ENCODE measurements around the gene ADCY5.

The ADCY5 gene

GRCh38 chr3:123411340-123412040, 37.4 kb downstream of the ADCY5 start:
- peak in 2 of 56 donors; percentile 20 to 35 for DNase-seq

- DNase-seq = no peak
Observed at GRCh38 chr3:123410149-123410515, 38.8 kb downstream of the ADCY5 start.

GRCh38 chr3:123409443-123410148, 39.3 kb downstream of the ADCY5 start:
- no peak for DNase-seq

- DNase-seq = peak in 19 of 56 donors; percentile 20 to 74 (median 36)
Observed at GRCh38 chr3:123406598-123406997, 42.3 kb downstream of the ADCY5 start.

DNA sequence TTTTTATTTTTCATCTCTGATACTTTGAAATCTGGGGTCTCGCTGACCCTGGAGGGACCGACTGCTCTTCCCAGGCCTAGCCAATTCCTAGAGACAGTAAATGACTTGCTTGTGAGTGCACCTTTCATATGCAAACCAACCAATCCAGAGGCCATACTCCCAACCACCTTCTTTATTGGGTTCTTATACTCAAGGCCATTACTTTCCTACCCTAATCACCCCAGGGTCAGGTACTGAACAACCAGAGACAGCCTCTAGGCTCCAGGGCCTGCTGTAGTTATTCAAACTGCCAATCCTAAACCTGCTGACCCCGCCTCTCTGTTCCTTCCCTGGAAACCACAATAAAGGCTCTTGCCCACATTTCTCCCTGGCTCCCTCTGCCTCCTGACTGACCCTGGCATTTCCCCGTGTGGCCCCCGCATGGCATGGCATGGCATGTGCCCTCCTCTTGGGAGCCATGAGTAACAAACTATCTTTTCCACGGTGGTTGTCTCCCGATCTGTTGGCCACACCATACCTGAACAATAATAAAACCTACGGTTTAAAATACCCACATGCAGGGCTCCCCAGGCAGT, 42.9 kb downstream of the ADCY5 start:
- DNase-seq = no peak

- DNase-seq = no peak
Observed at GRCh38 chr3:123405021-123405420, 43.9 kb downstream of the ADCY5 start.

GRCh38 chr3:123404391-123404790, 44.5 kb downstream of the ADCY5 start:
- no peak for DNase-seq

- no peak for DNase-seq
Observed at GRCh38 chr3:123401836-123402530, 46.9 kb downstream of the ADCY5 start.

- no peak for DNase-seq
Observed at GRCh38 chr3:123400169-123400568, 48.7 kb downstream of the ADCY5 start.

GRCh38 chr3:123399653-123400052, 49.2 kb downstream of the ADCY5 start:
- no peak for DNase-seq

- DNase-seq = no peak
Observed at GRCh38 chr3:123397921-123398785, 50.7 kb downstream of the ADCY5 start.

GRCh38 chr3:123397050-123397590, 51.8 kb downstream of the ADCY5 start:
- DNase-seq = no peak

DNA sequence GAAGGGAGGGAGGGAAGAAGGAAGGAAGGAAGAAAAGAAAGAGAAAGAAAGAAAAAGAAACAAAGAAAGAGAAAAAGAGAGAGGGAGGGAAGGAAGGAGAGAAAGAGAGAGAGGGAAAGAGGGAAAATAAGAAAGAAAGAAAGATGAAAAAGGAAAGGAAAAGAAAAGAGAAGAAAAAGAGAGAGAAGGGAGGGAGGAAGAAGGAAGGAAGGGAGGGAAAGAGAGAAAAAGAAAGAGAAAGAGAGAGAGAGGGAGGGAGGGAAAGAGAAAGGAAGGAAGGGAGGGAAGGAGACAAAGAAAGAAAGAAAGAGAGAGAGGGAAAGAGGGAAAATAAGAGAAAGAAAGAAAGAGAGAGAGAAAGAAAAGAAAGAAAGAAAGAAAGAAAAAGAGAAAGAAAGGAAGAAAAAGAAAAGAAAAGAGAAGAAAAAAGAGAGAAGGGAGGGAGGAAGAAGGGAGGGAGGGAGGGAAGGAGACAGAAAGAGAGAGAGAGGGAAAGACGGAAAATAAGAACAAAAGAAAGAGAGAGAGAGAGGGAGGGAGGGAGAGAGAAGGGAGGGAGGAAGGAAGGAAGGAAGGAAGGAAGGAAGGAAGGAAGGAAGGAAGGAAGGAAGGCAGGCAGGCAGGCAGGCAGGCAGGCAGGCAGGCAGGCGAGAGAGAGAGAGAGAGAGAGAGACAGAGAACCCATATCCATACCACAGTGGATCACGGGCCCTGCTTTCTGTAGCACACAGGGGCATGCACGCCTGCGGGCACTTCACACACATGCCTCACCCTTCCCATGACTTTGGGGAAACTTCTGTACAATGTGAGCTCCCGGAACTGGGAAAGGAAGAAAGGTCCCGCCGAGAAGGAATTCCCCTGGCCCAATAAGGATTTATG, 52.5 kb downstream of the ADCY5 start:
- DNase-seq = no peak

DNA sequence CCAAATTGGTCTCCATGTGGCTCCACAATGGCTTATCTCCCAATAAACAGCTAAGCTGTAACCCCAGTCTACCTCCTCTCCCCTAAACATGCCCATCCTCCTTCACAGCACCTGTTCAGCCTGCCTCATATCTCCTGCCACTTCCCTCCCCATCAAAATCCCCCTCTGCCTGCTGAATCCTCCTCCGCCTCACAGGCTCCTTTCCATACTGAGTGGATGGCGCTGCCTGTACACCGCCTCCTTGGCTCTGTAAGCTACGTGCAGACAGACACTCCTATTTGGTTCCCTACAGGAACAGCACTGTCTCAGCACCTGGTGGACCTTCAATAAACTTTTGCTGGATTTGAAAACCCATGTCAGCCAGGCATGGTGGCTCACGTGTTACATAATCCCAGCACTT, 53.7 kb downstream of the ADCY5 start:
- peak in 17 of 56 donors; percentile 12 to 74 (median 41) for DNase-seq

DNA sequence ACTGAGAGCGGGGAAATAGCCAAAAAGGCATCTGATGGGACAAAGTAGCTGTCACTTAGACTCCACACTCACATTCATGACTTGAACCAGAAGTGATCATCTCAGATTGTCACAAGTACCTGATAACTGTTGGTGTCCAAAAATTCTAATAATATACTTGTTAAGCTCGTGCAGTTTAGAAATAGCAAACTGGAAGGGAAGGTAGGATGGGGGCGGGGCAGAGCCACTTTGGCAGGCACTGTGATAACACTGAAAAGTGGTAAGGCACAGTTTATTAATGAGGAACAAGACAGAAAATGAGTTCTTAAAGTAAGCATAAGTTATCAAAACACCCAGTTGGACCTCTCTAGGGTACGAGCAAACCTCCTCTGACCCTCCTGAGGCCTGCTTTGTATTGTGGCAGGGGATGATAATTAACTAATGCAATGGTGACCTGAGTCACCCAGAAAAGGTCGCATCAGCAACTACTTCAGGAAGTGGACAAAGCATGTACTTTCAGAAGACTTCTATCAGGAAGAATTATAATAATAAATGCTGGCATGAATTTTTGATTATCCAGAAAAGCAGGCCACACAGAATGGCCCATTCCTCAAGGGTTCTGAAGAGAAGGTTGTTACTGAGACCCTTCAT, 54.4 kb downstream of the ADCY5 start:
- DNase-seq = no peak

DNA sequence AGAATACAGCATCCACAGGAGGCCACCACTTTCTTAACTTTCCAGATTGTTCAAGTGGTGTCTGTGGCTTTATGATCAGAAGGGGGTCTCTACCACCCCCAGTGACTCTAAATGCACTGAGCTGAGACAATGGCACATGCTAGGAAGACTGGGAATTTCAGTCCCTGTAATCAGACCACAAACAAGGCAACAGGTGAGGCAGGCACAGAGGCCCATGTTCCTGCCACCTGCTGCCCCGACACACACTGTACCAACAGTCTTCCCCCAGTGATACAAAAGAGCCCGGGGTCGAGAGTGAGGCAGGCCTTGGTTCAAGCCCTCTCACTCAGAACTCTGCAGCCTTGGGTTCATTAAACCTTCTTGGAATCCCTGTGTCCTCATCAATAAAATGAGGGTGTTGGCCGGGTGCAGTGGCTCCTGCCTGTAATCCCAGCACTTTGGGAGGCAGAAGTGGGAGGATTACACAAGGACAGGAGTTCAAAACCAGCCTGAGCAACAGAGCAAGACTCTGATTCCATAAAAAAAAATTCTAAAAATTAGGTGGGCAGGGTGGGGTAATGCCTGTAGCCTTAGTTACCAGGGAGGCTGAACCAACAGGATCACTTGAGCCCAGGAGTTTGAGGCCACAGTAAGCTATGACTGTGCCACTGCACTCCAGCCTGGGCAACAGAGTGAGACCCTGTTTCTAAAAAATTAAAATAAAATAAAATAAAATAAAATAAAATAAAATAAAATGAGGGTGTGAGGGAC, 55.8 kb downstream of the ADCY5 start:
- DNase-seq = no peak

GRCh38 chr3:123392368-123392767, 56.5 kb downstream of the ADCY5 start:
- DNase-seq = no peak

- DNase-seq = no peak
Observed at GRCh38 chr3:123390865-123391600, 57.9 kb downstream of the ADCY5 start.

All from nucleus accumbens (tissue), 56 donors.